OCI-LY3 (cell line): Measurements from ENCODE around the gene PAM.

Experiments
- CTCF ChIP-seq: fragments of 200-600, 300-600 bp; sonication (generic); IDR thresholded peaks from 2 replicates; pipeline ENCODE4 v1.5.1; 2014; ENCODE audit warnings: antibody characterized with exemption, low read length, low read depth
- EZH2phosphoT487 ChIP-seq: fragments of 200-600 bp; shearing (Covaris generic); IDR thresholded peaks from 2 replicates; pipeline ENCODE4 v1.6.1; 2018; ENCODE audit warnings: antibody characterized with exemption, mixed run types, low read depth

- no peak for TF ChIP-seq CTCF
- no peak for TF ChIP-seq EZH2phosphoT487
These were observed 40.9 kb downstream of the PAM start for GRCh38 chr5:102796009-102796408.
